ENCODE results near the gene BICDL1. TPM values are rescaled to one million over a fixed set of nuclear protein-coding genes. Genes with fewer than 3 reads are reported as not detected.

The BICDL1 gene
- total RNA-seq, 1 donor from 2014 or later: 9.0 TPM

DNA sequence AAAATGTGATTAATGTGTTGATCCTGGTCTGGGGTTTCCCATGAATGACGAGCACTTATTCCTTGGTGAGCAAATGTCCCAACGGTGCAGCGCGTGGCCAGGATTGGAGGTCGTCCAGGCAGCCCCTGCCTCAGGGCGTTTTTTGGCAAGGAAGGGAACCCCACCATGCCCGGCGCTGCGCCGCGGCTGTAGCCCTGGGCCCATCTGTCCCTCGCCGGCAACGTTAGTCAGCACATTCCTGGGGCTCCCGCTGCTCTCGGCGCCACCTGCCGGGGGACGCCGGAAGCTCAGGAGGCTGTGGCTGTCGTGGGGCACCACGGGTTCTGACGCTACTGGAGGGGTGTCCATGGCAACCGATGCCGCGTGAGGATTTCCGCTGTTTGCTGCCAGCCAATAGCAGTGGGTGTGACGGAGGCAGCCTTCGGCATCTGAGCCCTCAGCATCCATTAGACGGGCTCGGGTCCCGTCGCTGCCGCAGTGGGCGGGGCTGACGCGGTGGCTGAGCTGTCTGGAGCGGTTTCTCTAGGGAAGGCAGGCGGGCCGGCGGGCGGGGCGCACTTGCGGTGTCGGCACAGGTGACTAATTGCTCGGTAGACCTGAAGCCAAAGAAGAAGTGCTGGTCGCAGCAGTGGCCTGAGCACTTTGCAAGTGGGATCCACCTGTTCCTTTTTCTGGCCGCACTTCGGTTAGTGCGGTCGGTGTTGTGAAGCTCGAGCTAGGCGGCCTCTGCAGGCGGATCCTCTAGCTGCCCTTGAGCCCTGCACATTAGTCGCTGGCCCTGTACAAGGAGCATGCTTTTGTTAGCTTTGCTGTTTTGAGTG, 98.0 kb downstream of the BICDL1 start:
- ATAC-seq (peak; percentile 97 to 98), DNase-seq (peak; percentile 99)
- no peaks in the 10 kb centered on the region for H3K27me3 ChIP-seq (ENCODE audit: low read depth)
- TF ChIP-seq, protein P1, sequence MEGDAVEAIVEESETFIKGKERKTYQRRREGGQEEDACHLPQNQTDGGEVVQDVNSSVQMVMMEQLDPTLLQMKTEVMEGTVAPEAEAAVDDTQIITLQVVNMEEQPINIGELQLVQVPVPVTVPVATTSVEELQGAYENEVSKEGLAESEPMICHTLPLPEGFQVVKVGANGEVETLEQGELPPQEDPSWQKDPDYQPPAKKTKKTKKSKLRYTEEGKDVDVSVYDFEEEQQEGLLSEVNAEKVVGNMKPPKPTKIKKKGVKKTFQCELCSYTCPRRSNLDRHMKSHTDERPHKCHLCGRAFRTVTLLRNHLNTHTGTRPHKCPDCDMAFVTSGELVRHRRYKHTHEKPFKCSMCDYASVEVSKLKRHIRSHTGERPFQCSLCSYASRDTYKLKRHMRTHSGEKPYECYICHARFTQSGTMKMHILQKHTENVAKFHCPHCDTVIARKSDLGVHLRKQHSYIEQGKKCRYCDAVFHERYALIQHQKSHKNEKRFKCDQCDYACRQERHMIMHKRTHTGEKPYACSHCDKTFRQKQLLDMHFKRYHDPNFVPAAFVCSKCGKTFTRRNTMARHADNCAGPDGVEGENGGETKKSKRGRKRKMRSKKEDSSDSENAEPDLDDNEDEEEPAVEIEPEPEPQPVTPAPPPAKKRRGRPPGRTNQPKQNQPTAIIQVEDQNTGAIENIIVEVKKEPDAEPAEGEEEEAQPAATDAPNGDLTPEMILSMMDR (IDR thresholded peaks at IDR 0.05): peak; percentile 97
- no peaks in the 10 kb centered on the region for H3K36me3 ChIP-seq
- peak overlapping the region; percentile 42 for H3K4me3 ChIP-seq
- peak overlapping the region; percentile 60 for H3K27ac ChIP-seq
- intact Hi-C loops (cut with DNase I): no loop called here
- no peaks in the 10 kb centered on the region for H3K9me3 ChIP-seq
- peaks cover 17% of the 10 kb centered on the region for H3K4me1 ChIP-seq

DNA sequence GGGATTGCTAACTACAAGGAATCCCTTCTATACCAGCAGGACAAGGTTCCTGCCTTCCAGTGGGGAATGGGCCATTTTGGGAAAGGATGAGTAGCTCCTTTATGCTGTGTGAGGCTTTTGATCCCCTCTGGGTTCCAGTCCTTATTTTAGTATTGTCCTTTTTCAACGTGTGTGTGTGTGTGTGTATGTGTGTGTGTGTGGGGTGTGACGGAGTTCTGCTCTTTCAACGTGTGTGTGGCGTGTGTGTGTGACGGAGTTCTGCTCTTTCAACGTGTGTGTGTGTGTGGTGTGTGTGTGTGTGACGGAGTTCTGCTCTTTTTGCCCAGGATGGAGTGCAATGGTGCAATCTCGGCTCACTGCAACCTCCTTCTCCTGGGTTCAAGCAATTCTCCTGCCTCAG, 100.1 kb downstream of the BICDL1 start:
- ATAC-seq (no peak), DNase-seq (no peak)
- Histone ChIP-seq H3K4me1 (peaks cover 17% of the 10 kb centered on the region), H3K27me3 (ENCODE audit: low read depth) (no peaks in the 10 kb centered on the region), H3K36me3 (peaks cover 18% of the 10 kb centered on the region), H3K4me3 (no peak overlapping the region), H3K27ac (no peak overlapping the region), H3K9me3 (no peaks in the 10 kb centered on the region)
- intact Hi-C loops (cut with DNase I): no loop called here
- TF ChIP-seq, protein P1 (IDR thresholded peaks at IDR 0.05): no peak

DNA sequence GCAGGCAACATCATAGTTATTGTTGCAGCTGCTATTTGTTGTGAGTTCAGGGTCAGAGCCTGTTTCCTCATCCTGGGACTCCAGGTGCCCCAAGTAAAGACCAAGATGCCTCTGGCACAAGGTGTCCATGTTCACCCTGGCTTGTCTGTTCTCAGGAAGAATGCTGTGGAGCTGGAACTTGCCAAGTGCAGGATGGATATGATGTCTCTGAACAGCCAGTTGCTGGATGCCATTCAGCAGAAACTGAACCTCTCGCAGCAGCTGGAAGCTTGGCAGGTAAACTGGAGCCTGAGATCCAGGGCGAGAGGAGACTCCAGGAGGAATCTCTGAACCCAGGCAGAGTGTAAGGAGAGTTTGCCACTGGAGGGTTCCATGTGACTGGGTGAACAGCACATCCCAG, 100.8 kb downstream of the BICDL1 start:
- intact Hi-C loops (cut with DNase I): no loop called here
- Histone ChIP-seq H3K36me3 (peaks cover 25% of the 10 kb centered on the region), H3K4me1 (peaks cover 17% of the 10 kb centered on the region), H3K27me3 (ENCODE audit: low read depth) (no peaks in the 10 kb centered on the region), H3K27ac (no peak overlapping the region), H3K9me3 (no peaks in the 10 kb centered on the region), H3K4me3 (no peak overlapping the region)
- TF ChIP-seq, protein P1 (IDR thresholded peaks at IDR 0.05): no peak
- peak; percentile 13 for DNase-seq
- no peak for ATAC-seq

DNA sequence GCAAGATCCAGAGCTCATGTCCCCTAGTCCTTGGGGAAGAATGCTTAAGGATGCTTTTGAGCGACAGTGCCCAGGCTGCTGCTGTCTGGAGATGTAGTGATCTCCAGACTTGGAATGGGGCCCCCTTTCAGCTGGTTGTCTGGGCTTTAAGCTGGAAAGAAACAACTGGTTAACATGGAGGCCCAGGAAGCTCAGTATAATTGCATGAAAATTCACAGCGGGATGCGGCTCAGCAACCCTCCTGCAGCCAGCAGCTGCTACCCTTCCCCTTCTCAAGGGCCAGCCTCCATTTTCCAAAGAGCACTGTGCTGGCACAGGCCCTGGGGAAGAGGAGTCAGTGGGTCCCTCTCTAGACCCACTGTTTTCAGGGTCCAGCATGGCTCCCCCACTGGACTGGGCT, 101.2 kb downstream of the BICDL1 start:
- TF ChIP-seq, protein P1 (IDR thresholded peaks at IDR 0.05): no peak
- H3K27me3 ChIP-seq (ENCODE audit: low read depth): no peaks in the 10 kb centered on the region
- intact Hi-C loops (cut with DNase I): no loop called here
- no peak for ATAC-seq
- H3K9me3 ChIP-seq: no peaks in the 10 kb centered on the region
- peaks cover 17% of the 10 kb centered on the region for H3K4me1 ChIP-seq
- no peak overlapping the region for H3K4me3 ChIP-seq
- DNase-seq: peak; percentile 14
- H3K27ac ChIP-seq: no peak overlapping the region
- peaks cover 27% of the 10 kb centered on the region for H3K36me3 ChIP-seq

DNA sequence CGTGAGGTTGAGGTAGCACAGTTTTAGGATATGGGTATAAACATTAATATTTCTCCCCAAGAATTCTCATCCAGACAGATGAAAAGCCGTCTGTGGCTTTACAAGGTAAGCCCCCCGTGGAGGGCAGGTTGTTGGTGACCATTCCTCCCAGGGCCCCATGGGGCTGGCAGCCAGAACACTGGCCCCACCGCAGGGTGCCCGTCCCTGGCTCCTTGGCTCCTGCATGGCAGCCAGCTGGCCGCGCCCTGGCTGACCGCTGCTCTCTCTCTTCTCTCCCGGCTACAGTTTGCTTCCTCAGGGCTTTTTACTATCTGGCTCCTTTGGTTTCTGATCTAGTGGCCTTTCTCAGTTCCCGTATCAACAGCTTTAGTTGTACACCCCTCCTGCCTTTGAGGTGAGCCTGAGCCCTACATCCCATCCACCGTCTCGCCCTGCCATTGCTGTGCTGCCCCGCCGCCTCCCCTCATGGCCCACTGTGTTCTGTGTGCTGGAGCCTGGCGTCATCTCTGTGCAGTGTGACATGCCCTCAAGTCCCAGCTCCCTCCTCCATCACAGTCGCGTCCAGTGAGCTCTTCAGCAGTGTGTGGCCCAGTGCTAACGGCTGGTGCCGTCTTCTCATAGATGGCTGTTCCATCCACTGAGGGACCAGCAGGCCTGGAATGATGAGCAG, 101.7 kb downstream of the BICDL1 start:
- H3K27ac ChIP-seq: no peak overlapping the region
- H3K27me3 ChIP-seq (ENCODE audit: low read depth): no peaks in the 10 kb centered on the region
- DNase-seq (no peak), ATAC-seq (no peak)
- peaks cover 33% of the 10 kb centered on the region for H3K36me3 ChIP-seq
- H3K4me3 ChIP-seq: no peak overlapping the region
- H3K9me3 ChIP-seq: no peaks in the 10 kb centered on the region
- TF ChIP-seq, protein P1 (IDR thresholded peaks at IDR 0.05): no peak
- intact Hi-C loops (cut with DNase I): no loop called here
- H3K4me1 ChIP-seq: peaks cover 17% of the 10 kb centered on the region
